Activated T-helper 2 cell treated with anti-CD3 and anti-CD28 coated beads, Interferon-gamma antibody, Interleukin-2, Interleukin-4, amounts not matched to agents 10 μg/mL and 5 μg/mL and 100 μg/mL, durations not matched to agents 14 hours and 24 hours and 36 hours (primary cell): ENCODE data around the gene SLC7A8. TPM values are rescaled to one million over a fixed set of nuclear protein-coding genes. Genes with fewer than 3 reads are reported as not detected.
A peak's percentile ranks its signal among the peaks of the same experiment; 100 is the strongest.

Experiments
- DNase-seq: peaks from one replicate; pipeline ENCODE4 v3.0.0; 2021; ENCODE audit warnings: low spot score
- H3K27ac Mint-ChIP-seq: one replicate; pipeline ENCODE4 v1.8.0; 2021; ENCODE audit warnings: mixed read lengths
- H3K27me3 Mint-ChIP-seq: one replicate; pipeline ENCODE4 v1.8.0; 2021; ENCODE audit warnings: low read depth, mixed read lengths
- H3K36me3 Mint-ChIP-seq: one replicate; pipeline ENCODE4 v1.8.0; 2021; ENCODE audit warnings: low read depth, mixed read lengths
- H3K4me1 Mint-ChIP-seq: one replicate; pipeline ENCODE4 v1.8.0; 2021; ENCODE audit warnings: low read depth, mixed read lengths
- H3K4me3 Mint-ChIP-seq: one replicate; pipeline ENCODE4 v1.8.0; 2021; ENCODE audit warnings: low read depth, mild to moderate bottlenecking, moderate library complexity, mixed read lengths
- H3K9me3 Mint-ChIP-seq: one replicate; pipeline ENCODE4 v1.8.0; 2021; ENCODE audit warnings: mixed read lengths
- intact Hi-C: fragments of 100-400 bp; cut with micrococcal nuclease; formaldehyde crosslinking; loops from one replicate; pipeline ENCODE4 v1.15.1; 2023
- total RNA-seq: library from RNA; stranded (reverse); gene quantifications from 2 replicates; pipeline ENCODE4 v1.2.3, GENCODE V29; 2022

The SLC7A8 gene
- total RNA-seq, 1 donor from 2014 or later, result 5.3 TPM

GRCh38 chr14:23130871-23131270, 52.6 kb downstream of the SLC7A8 start:
- H3K4me1 Mint-ChIP-seq, result peaks cover 4% of the 10 kb centered on the region
- no peaks in the 10 kb centered on the region for H3K36me3 Mint-ChIP-seq
- intact Hi-C loops, result no loop called here
- peaks cover 2% of the 10 kb centered on the region for H3K27me3 Mint-ChIP-seq
- H3K9me3 Mint-ChIP-seq, result no peaks in the 10 kb centered on the region
- no peak overlapping the region for H3K27ac Mint-ChIP-seq
- no peak for DNase-seq
- no peak overlapping the region for H3K4me3 Mint-ChIP-seq

GRCh38 chr14:23129759-23130316, 53.6 kb downstream of the SLC7A8 start:
- Mint-ChIP-seq H3K27ac (no peak overlapping the region), H3K27me3 (peaks cover 2% of the 10 kb centered on the region), H3K4me1 (peaks cover 4% of the 10 kb centered on the region), H3K9me3 (no peaks in the 10 kb centered on the region), H3K4me3 (no peak overlapping the region), H3K36me3 (no peaks in the 10 kb centered on the region)
- intact Hi-C loops, result no loop called here
- no peak for DNase-seq

GRCh38 chr14:23128969-23129758, 54.3 kb downstream of the SLC7A8 start:
- intact Hi-C loops, result no loop called here
- Mint-ChIP-seq H3K36me3 (no peaks in the 10 kb centered on the region), H3K27ac (no peak overlapping the region), H3K4me1 (peaks cover 4% of the 10 kb centered on the region), H3K27me3 (peaks cover 2% of the 10 kb centered on the region), H3K4me3 (no peak overlapping the region), H3K9me3 (no peaks in the 10 kb centered on the region)
- no peak for DNase-seq

GRCh38 chr14:23127861-23128260, 55.6 kb downstream of the SLC7A8 start:
- H3K4me1 Mint-ChIP-seq, result peaks cover 4% of the 10 kb centered on the region
- no peak for DNase-seq
- no peaks in the 10 kb centered on the region for H3K9me3 Mint-ChIP-seq
- H3K4me3 Mint-ChIP-seq, result no peak overlapping the region
- peaks cover 2% of the 10 kb centered on the region for H3K27me3 Mint-ChIP-seq
- H3K36me3 Mint-ChIP-seq, result no peaks in the 10 kb centered on the region
- intact Hi-C loops, result no loop called here
- H3K27ac Mint-ChIP-seq, result no peak overlapping the region

GRCh38 chr14:23126548-23127278, 56.7 kb downstream of the SLC7A8 start:
- Mint-ChIP-seq H3K36me3 (no peaks in the 10 kb centered on the region), H3K4me3 (no peak overlapping the region), H3K27me3 (peaks cover 2% of the 10 kb centered on the region), H3K4me1 (peaks cover 4% of the 10 kb centered on the region), H3K9me3 (no peaks in the 10 kb centered on the region), H3K27ac (no peak overlapping the region)
- no peak for DNase-seq
- intact Hi-C loops, result no loop called here

GRCh38 chr14:23125933-23126524, 57.4 kb downstream of the SLC7A8 start:
- no peaks in the 10 kb centered on the region for H3K36me3 Mint-ChIP-seq
- no peak overlapping the region for H3K4me3 Mint-ChIP-seq
- H3K27ac Mint-ChIP-seq, result no peak overlapping the region
- peaks cover 9% of the 10 kb centered on the region for H3K4me1 Mint-ChIP-seq
- no peaks in the 10 kb centered on the region for H3K9me3 Mint-ChIP-seq
- no peaks in the 10 kb centered on the region for H3K27me3 Mint-ChIP-seq
- intact Hi-C loops, result no loop called here
- no peak for DNase-seq

GRCh38 chr14:23125011-23125410, 58.4 kb downstream of the SLC7A8 start:
- Mint-ChIP-seq H3K9me3 (no peaks in the 10 kb centered on the region), H3K4me3 (no peak overlapping the region), H3K4me1 (peaks cover 19% of the 10 kb centered on the region), H3K36me3 (no peaks in the 10 kb centered on the region), H3K27me3 (no peaks in the 10 kb centered on the region), H3K27ac (no peak overlapping the region)
- intact Hi-C loops, result no loop called here
- no peak for DNase-seq

- Mint-ChIP-seq H3K4me1 (peaks cover 21% of the 10 kb centered on the region), H3K9me3 (no peaks in the 10 kb centered on the region), H3K36me3 (no peaks in the 10 kb centered on the region), H3K27me3 (no peaks in the 10 kb centered on the region), H3K4me3 (no peak overlapping the region), H3K27ac (no peak overlapping the region)
- intact Hi-C loops, result loop anchor here (5.0 kb wide), 1 partner anchor 33 kb away; no protein-coding TSS in a partner anchor
- DNase-seq, result no peak
Measured at GRCh38 chr14:23124337-23124954, 59.0 kb downstream of the SLC7A8 start.

- H3K4me3 Mint-ChIP-seq, result no peak overlapping the region
- H3K4me1 Mint-ChIP-seq, result peaks cover 21% of the 10 kb centered on the region
- no peaks in the 10 kb centered on the region for H3K36me3 Mint-ChIP-seq
- no peaks in the 10 kb centered on the region for H3K9me3 Mint-ChIP-seq
- no peak for DNase-seq
- no peaks in the 10 kb centered on the region for H3K27me3 Mint-ChIP-seq
- no peak overlapping the region for H3K27ac Mint-ChIP-seq
- intact Hi-C loops, result loop anchor here (5.0 kb wide), 1 partner anchor 34 kb away; no protein-coding TSS in a partner anchor
Measured at GRCh38 chr14:23123419-23123818, 60.0 kb downstream of the SLC7A8 start.

- DNase-seq, result no peak
- Mint-ChIP-seq H3K27me3 (no peaks in the 10 kb centered on the region), H3K36me3 (no peaks in the 10 kb centered on the region), H3K4me3 (no peak overlapping the region), H3K27ac (no peak overlapping the region), H3K9me3 (no peaks in the 10 kb centered on the region), H3K4me1 (peaks cover 17% of the 10 kb centered on the region)
- intact Hi-C loops, result loop anchor here (5.0 kb wide), 1 partner anchor 35 kb away; no protein-coding TSS in a partner anchor
Measured at GRCh38 chr14:23122086-23122485, 61.4 kb downstream of the SLC7A8 start.

- Mint-ChIP-seq H3K4me3 (no peak overlapping the region), H3K36me3 (no peaks in the 10 kb centered on the region), H3K4me1 (peaks cover 17% of the 10 kb centered on the region), H3K27me3 (no peaks in the 10 kb centered on the region), H3K9me3 (no peaks in the 10 kb centered on the region), H3K27ac (no peak overlapping the region)
- DNase-seq, result no peak
- intact Hi-C loops, result loop anchor here (5.0 kb wide), 1 partner anchor 36 kb away; no protein-coding TSS in a partner anchor
Measured at GRCh38 chr14:23121361-23121771, 62.1 kb downstream of the SLC7A8 start.

GRCh38 chr14:23120541-23121251, 62.8 kb downstream of the SLC7A8 start:
- peaks cover 17% of the 10 kb centered on the region for H3K4me1 Mint-ChIP-seq
- intact Hi-C loops, result loop anchor here (1.0 to 5.0 kb wide), 3 partner anchors 37 to 181 kb away; no protein-coding TSS in a partner anchor
- H3K9me3 Mint-ChIP-seq, result no peaks in the 10 kb centered on the region
- no peaks in the 10 kb centered on the region for H3K27me3 Mint-ChIP-seq
- no peak overlapping the region for H3K4me3 Mint-ChIP-seq
- peak; percentile 73 for DNase-seq
- no peaks in the 10 kb centered on the region for H3K36me3 Mint-ChIP-seq
- peak overlapping the region; percentile 64 for H3K27ac Mint-ChIP-seq
